ENCODE measurements around the gene ARMC7. TPM values are rescaled to one million over a fixed set of nuclear protein-coding genes. Genes with fewer than 3 reads are reported as not detected.
"Not testable (repeated sequence)": the region's sequence is repeated elsewhere in the genome, so short reads cannot be mapped to it uniquely, and the experiment has no call there.

The ARMC7 gene
- polyA plus RNA-seq, 1 donor (not counting 4 experiments of a cell fraction or from before 2014, with no cell fraction given): 4.2 TPM

GRCh38 chr17:75131278-75132017, 21.7 kb downstream of the ARMC7 start, which contains the start of gene NT5C:
TSS of gene NT5C (minus strand) at chr17:75131742. CDS start at chr17:75131707, 35 bp downstream.
- DNase-seq (ENCODE audit: low read depth, low spot score): no peak
- Histone ChIP-seq H3K79me2 (ENCODE audit: control insufficient read depth, insufficient read depth, low read length) (peaks cover 7% of the 10 kb centered on the region), H3K9me3 (ENCODE audit: control insufficient read depth, low read depth, low read length) (no peaks in the 10 kb centered on the region), H3K27me3 (ENCODE audit: control insufficient read depth, extremely low read depth, insufficient read depth, low read length) (no peaks in the 10 kb centered on the region), H3K36me3 (ENCODE audit: control insufficient read depth in 2 of 2, extremely low read depth in 1 of 2, insufficient read depth in 2 of 2, low read length in 2 of 2) (peaks cover 15 to 24% of the 10 kb centered on the region in 2 experiments), H3K9me1 (ENCODE audit: control insufficient read depth, extremely low read depth, insufficient read depth, low read length) (no peaks in the 10 kb centered on the region), H3K4me2 (ENCODE audit: control insufficient read depth, extremely low read depth, insufficient read depth, low read depth, low read length) (peak within 1 kb of the TSS; percentile 77), H4K20me1 (ENCODE audit: control insufficient read depth, extremely low read depth, insufficient read depth, low read length) (no peaks in the 10 kb centered on the region), H3K9ac (ENCODE audit: control insufficient read depth, extremely low read depth, insufficient read depth, low read length) (peak within 1 kb of the TSS; percentile 86), H2AFZ (ENCODE audit: control insufficient read depth, low read length) (peak within 1 kb of the TSS; percentile 82), H3K27ac (ENCODE audit: control insufficient read depth, insufficient read depth, low read length) (peak within 1 kb of the TSS; percentile 79), H3K4me3 (ENCODE audit: control insufficient read depth in 2 of 3, extremely low read depth in 1 of 3, insufficient read depth in 2 of 3, low read depth in 1 of 3, low read length in 3 of 3) (peak within 1 kb of the TSS; percentile 61 to 81 (median 72)), H3K4me1 (ENCODE audit: control insufficient read depth, extremely low read depth, insufficient read depth, low read length) (peaks cover 14% of the 10 kb centered on the region)
- FAIRE-seq: no peak
- TF ChIP-seq EZH2 (IDR thresholded peaks at IDR 0.05; ENCODE audit: low read length) (no peak), CTCF (optimal IDR thresholded peaks at IDR 0.05 in 1 of 3, IDR thresholded peaks at IDR 0.05 in 1 of 3, conservative IDR thresholded peaks at IDR 0.05 in 1 of 3; ENCODE audit: extremely low read depth in 1 of 3, insufficient read depth in 2 of 3, low read length in 3 of 3) (peak; percentile 40 to 81 (median 58))
- dilution Hi-C loops (cut with MboI; ENCODE audit: extremely low pct_ligation_motif_present, low sequenced_read_pairs): no loop called here

GRCh38 chr17:75132018-75133000, 22.5 kb downstream of the ARMC7 start:
- FAIRE-seq; H3K9me3 ChIP-seq (ENCODE audit: control insufficient read depth, low read depth, low read length); DNase-seq (ENCODE audit: low read depth, low spot score); dilution Hi-C loops (cut with MboI; ENCODE audit: extremely low pct_ligation_motif_present, low sequenced_read_pairs); H4K20me1 ChIP-seq (ENCODE audit: control insufficient read depth, extremely low read depth, insufficient read depth, low read length); H3K27me3 ChIP-seq (ENCODE audit: control insufficient read depth, extremely low read depth, insufficient read depth, low read length); H3K9me1 ChIP-seq (ENCODE audit: control insufficient read depth, extremely low read depth, insufficient read depth, low read length); H3K79me2 ChIP-seq (ENCODE audit: control insufficient read depth, insufficient read depth, low read length): not testable (repeated sequence)
- Histone ChIP-seq H3K4me3 (ENCODE audit: control insufficient read depth in 2 of 3, extremely low read depth in 1 of 3, insufficient read depth in 2 of 3, low read depth in 1 of 3, low read length in 3 of 3) (peak overlapping the region; percentile 61 to 81 (median 72)), H3K27ac (ENCODE audit: control insufficient read depth, insufficient read depth, low read length) (peak overlapping the region; percentile 79), H3K36me3 (ENCODE audit: control insufficient read depth in 2 of 2, extremely low read depth in 1 of 2, insufficient read depth in 2 of 2, low read length in 2 of 2) (peaks cover 15 to 24% of the 10 kb centered on the region in 2 experiments), H2AFZ (ENCODE audit: control insufficient read depth, low read length) (peak overlapping the region; percentile 82), H3K4me2 (ENCODE audit: control insufficient read depth, extremely low read depth, insufficient read depth, low read depth, low read length) (peak overlapping the region; percentile 77), H3K4me1 (ENCODE audit: control insufficient read depth, extremely low read depth, insufficient read depth, low read length) (peaks cover 13% of the 10 kb centered on the region), H3K9ac (ENCODE audit: control insufficient read depth, extremely low read depth, insufficient read depth, low read length) (peak overlapping the region; percentile 86)
